HUES6 (cell line): ENCODE data around the gene BAZ2B.

Source experiments
- H3K27ac ChIP-seq: 2 replicates; pipeline ENCODE4 v1.7.0; 2013; ENCODE audit warnings: low read depth, mild to moderate bottlenecking, low read length, inconsistent platforms
- H3K27me3 ChIP-seq: 2 replicates; pipeline ENCODE4 v1.6.1; 2013; ENCODE audit warnings: low read length; ENCODE audit not compliant: control insufficient read depth, insufficient read depth
- H3K36me3 ChIP-seq: 2 replicates; pipeline ENCODE4 v1.6.1; 2013; ENCODE audit warnings: low read length; ENCODE audit not compliant: control insufficient read depth, insufficient read depth
- H3K4me1 ChIP-seq: 2 replicates; pipeline ENCODE4 v1.6.1; 2013; ENCODE audit warnings: low read length; ENCODE audit not compliant: control insufficient read depth, insufficient read depth
- H3K4me3 ChIP-seq: 2 replicates; pipeline ENCODE4 v1.5.1; 2013; ENCODE audit warnings: low read depth, low read length
- H3K9ac ChIP-seq: one replicate; pipeline ENCODE4 v1.6.1; 2013; ENCODE audit warnings: mild to moderate bottlenecking, low read length
- H3K9me3 ChIP-seq: 2 replicates; pipeline ENCODE4 v1.6.1; 2013; ENCODE audit warnings: low read depth, low read length; ENCODE audit not compliant: control insufficient read depth, insufficient read depth

The BAZ2B gene

DNA sequence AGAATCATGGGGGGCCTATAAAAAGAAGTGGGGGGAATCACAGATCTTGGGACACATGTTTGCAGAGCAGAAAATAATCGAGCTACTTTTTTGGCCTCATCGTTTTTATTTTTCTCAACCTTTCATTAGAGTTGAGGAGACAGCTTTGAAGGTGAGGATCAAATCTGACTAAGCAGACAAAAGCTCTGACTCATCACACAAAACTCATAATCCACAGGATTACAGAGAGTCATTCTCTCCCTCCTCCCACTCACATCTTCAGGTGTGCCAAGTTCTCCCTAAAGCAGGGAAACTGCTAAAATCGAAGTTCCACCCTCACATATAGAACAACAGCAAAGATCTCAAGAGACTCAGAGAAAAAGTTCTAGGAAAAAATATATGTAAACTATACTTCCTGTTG lies 15.6 kb downstream of the BAZ2B start:
- peaks cover 5% of the 10 kb centered on the region; the same call in 1 of the 2 replicates for H3K4me1 ChIP-seq
- H3K4me3 ChIP-seq, result no peak overlapping the region
- no peaks in the 10 kb centered on the region for H3K9me3 ChIP-seq
- no peaks in the 10 kb centered on the region for H3K27me3 ChIP-seq
- H3K9ac ChIP-seq, result no peak overlapping the region
- no peaks in the 10 kb centered on the region for H3K36me3 ChIP-seq
- no peak overlapping the region for H3K27ac ChIP-seq

DNA sequence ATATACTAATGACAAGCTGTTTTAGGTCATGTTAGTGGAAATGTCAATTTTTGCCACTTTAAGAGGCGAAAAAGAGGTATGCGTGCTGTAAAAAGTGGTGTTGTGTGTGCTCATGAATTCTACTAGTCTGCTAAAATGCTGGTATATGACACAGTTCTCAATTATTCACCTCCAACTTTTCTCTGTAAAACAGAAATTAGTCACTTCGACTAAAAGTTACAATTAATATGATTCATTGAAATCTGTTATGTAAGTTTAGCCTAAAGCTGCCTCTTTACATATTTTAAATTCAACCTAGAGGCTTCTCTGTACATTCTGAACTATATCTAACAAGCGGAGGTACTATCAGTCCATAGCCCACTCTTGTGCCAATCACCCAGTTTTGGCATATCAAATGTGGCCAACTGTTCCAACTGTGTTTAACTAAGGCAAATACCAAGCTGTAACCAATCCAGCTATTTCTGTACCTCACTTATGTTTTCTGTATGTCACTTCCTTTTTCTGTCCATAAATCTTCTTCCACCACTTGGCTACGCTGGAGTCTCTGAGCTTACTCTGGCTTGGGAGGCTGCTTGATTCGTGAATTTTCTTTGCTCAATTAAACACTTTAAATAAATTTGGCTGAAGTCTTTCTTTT lies 20.8 kb downstream of the BAZ2B start:
- H3K27me3 ChIP-seq, result no peaks in the 10 kb centered on the region
- no peaks in the 10 kb centered on the region for H3K4me1 ChIP-seq
- H3K9me3 ChIP-seq, result no peaks in the 10 kb centered on the region
- H3K4me3 ChIP-seq, result no peak overlapping the region
- no peaks in the 10 kb centered on the region for H3K36me3 ChIP-seq
- H3K9ac ChIP-seq, result no peak overlapping the region
- H3K27ac ChIP-seq, result no peak overlapping the region

DNA sequence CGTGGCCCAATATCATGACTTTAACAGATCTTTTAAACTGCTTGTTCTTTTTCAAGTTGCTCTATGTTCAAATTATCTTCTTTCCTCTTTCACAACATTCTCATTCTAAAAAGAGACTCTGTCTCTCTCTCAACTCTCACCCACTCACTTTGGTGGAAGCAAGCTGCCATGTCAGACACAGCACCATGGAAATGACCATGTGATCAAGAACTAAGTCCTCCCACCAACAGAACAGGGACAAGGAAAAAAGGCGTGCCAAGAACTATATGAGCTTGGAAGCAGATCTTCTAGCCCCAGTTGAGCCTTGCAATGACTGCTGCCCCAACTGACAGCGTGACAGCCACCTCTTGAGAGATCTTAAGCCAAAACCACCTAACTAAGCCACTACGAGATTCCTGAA lies 23.9 kb downstream of the BAZ2B start:
- Histone ChIP-seq H3K27ac (no peak overlapping the region), H3K36me3 (no peaks in the 10 kb centered on the region), H3K9me3 (no peaks in the 10 kb centered on the region), H3K9ac (no peak overlapping the region), H3K27me3 (no peaks in the 10 kb centered on the region), H3K4me3 (no peak overlapping the region), H3K4me1 (no peaks in the 10 kb centered on the region)

DNA sequence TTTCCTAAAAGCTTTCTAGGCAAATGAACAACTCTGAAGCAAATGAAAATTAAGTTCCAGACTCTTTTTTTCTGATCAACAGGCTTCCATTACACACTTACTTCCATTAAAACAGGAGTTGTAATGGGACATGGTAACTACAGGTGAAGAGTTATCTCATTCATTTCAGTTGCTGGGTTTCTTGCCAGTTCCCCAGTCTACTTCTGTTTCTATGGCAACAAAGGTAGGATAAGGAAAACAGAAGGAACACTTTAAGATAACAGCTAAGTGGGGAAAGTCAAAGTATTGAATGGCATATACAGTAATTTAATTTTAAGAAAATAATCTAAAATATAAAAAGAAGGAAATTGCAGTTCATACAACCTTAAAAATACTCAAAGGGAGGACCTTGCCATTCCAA lies 25.1 kb downstream of the BAZ2B start:
- H3K36me3 ChIP-seq, result no peaks in the 10 kb centered on the region
- H3K4me1 ChIP-seq, result no peaks in the 10 kb centered on the region
- no peak overlapping the region for H3K27ac ChIP-seq
- no peaks in the 10 kb centered on the region for H3K27me3 ChIP-seq
- H3K9ac ChIP-seq, result no peak overlapping the region
- H3K9me3 ChIP-seq, result no peaks in the 10 kb centered on the region
- H3K4me3 ChIP-seq, result no peak overlapping the region

DNA sequence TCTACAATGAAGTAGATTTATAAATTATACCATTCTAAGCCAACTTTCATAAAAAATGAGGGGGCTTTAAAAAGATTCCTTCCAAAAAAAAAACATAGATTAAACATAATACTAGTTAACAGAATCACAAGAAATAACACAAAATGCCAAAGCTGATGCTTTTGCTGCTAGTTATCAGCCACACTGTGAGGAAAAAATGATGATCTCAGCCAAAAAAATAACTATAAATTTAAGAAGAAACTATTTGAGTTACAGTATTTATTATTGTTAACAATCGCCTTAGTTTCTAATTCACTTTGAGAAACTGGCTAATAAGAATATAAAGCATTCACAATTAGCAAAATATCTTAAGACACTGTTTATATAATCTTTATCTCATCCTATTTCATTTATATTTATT lies 27.1 kb downstream of the BAZ2B start:
- no peaks in the 10 kb centered on the region for H3K27me3 ChIP-seq
- no peak overlapping the region for H3K4me3 ChIP-seq
- H3K9me3 ChIP-seq, result no peaks in the 10 kb centered on the region
- H3K27ac ChIP-seq, result no peak overlapping the region
- no peaks in the 10 kb centered on the region for H3K4me1 ChIP-seq
- H3K9ac ChIP-seq, result no peak overlapping the region
- H3K36me3 ChIP-seq, result no peaks in the 10 kb centered on the region

DNA sequence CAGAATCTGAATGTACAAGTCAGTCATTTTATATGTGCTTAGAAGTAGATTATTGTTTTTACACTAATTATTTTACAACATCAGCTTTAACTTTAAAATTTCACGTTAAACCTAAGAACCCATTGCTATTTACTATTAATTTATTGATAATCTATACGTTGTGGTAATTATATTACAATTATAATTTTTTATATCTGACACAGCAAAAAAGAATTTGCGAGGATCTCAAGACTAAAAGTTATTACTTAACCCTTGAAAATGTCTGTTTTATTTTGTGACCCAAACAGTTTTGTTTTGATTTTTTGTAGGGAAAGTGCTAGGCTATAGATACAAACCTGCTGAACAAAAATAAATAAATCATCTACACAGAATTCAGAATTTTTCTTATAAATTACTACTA lies 30.3 kb downstream of the BAZ2B start:
- H3K9me3 ChIP-seq, result no peaks in the 10 kb centered on the region
- H3K4me3 ChIP-seq, result no peak overlapping the region
- no peak overlapping the region for H3K9ac ChIP-seq
- no peaks in the 10 kb centered on the region for H3K36me3 ChIP-seq
- no peaks in the 10 kb centered on the region for H3K4me1 ChIP-seq
- no peak overlapping the region for H3K27ac ChIP-seq
- no peaks in the 10 kb centered on the region for H3K27me3 ChIP-seq

DNA sequence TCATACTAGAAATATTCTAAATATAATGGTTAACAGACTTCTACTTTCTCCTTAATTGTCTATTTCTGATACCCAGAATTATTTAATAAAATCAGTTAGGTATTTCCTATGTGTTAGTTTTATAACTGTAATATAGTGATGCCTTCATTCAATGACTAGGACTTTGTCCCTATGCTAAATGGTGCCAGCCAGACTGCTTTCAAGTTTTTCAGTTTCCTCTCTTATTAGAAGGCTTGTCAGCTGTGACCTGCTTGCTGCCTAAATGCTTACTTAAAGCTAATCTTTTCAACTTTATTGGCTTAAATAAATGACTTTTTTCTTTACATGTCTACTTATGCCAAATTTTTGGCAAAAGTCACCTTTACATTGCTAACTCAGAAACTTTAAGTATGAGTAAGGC lies 30.7 kb downstream of the BAZ2B start:
- H3K27me3 ChIP-seq, result no peaks in the 10 kb centered on the region
- H3K4me3 ChIP-seq, result no peak overlapping the region
- H3K36me3 ChIP-seq, result no peaks in the 10 kb centered on the region
- H3K9me3 ChIP-seq, result no peaks in the 10 kb centered on the region
- no peak overlapping the region for H3K9ac ChIP-seq
- no peak overlapping the region for H3K27ac ChIP-seq
- no peaks in the 10 kb centered on the region for H3K4me1 ChIP-seq

DNA sequence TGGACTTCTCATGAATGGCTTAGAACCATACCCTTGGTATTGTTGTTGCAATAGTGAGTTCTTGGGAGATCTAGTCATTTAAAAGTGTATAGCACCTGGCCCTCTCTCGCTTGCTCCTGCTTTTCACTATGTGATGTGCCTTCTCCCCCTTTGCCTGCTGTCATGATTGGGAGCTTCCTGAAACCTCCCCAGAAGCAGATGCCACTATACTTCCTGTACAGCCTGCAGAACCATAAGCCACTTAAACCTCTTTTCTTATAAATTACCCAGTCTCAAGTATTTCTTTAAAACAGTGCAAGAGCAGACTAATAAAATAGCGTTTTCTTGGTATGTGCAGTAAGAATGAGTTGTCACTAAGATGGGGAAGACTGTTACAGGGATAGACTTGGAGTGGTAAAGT lies 31.6 kb downstream of the BAZ2B start:
- H3K27ac ChIP-seq, result no peak overlapping the region
- H3K36me3 ChIP-seq, result no peaks in the 10 kb centered on the region
- H3K9me3 ChIP-seq, result no peaks in the 10 kb centered on the region
- no peak overlapping the region for H3K9ac ChIP-seq
- no peak overlapping the region for H3K4me3 ChIP-seq
- no peaks in the 10 kb centered on the region for H3K27me3 ChIP-seq
- H3K4me1 ChIP-seq, result no peaks in the 10 kb centered on the region

DNA sequence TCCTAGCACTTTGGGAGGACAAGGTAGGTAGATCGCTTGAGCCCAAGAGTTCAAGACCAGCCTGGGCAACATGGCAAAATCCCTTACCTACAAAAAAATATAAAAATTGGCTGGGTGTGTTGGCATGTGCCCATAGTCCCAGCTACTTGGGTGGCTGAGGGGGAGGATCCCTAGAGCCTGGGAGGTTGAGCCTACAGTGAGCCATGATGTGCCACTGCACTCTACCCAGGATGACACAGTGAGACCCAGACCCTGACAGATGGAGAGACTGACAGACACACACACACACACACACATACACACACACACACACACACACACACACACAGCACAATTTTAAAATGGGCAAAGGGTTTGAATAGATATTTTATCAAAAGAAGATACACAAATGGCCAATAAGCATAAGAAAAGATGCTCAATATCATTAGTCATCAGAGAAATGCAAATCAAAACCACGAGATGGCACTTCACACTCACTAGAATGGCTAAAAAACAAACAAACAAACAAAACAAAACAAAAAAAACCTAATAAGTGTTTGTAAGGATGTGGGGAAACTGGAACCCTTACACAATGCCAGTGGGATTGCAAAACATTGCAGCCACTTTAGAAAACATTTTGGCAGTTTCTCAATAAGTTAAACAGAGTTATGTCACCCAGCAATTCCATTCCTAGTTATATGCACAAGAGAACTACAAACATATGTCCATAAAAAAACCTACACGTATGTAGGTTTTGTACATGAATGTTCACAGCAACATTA lies 42.3 kb downstream of the BAZ2B start:
- Histone ChIP-seq H3K9me3 (peaks cover 21% of the 10 kb centered on the region), H3K4me1 (peaks cover 3% of the 10 kb centered on the region; the same call in 1 of the 2 replicates), H3K4me3 (no peak overlapping the region), H3K36me3 (no peaks in the 10 kb centered on the region), H3K27ac (no peak overlapping the region), H3K27me3 (no peaks in the 10 kb centered on the region), H3K9ac (no peak overlapping the region)

DNA sequence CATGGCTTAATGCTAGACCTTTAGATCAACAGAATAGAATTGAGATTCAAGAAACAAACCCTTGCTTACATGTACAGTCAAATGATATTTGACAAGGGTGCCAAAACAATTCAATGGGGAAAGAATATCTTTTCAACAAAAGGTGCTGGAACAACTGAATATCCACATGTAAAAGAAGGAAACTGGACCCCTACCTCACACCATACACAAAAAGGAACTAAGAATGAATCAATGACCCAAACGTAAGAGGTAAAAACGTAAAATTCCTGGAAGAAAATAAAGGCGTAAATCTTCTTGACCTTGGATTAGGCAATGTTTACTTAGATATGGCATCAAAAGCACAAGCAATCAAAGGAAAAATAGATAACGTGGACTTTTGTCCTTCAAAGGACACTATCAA lies 43.1 kb downstream of the BAZ2B start:
- peaks cover 21% of the 10 kb centered on the region for H3K9me3 ChIP-seq
- no peak overlapping the region for H3K4me3 ChIP-seq

DNA sequence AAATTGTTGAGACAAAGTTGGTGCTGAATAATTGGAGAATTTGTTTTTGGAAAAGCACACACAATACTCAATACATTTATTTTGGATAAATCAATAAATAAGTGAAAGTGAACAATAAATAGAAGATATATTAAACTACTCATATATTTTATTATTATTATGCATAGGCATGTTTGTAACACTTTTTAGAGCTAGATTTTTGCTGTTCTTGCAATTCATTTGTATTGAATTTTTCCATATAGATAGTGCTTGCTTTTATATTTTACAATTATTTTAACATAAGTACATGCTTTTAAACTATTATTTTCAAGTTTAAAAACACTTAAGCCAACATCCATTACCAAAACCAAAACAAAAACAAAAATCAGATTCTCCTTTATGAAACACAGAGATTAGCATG lies 43.9 kb downstream of the BAZ2B start:
- Histone ChIP-seq H3K4me3 (no peak overlapping the region), H3K36me3 (no peaks in the 10 kb centered on the region), H3K27ac (no peak overlapping the region), H3K9me3 (peaks cover 21% of the 10 kb centered on the region), H3K27me3 (no peaks in the 10 kb centered on the region), H3K4me1 (peaks cover 3% of the 10 kb centered on the region; the same call in 1 of the 2 replicates), H3K9ac (no peak overlapping the region)

More for the DNA sequence above, 43.1 kb downstream of the BAZ2B start:
- Histone ChIP-seq H3K4me1 (peaks cover 3% of the 10 kb centered on the region; the same call in 1 of the 2 replicates), H3K27me3 (no peaks in the 10 kb centered on the region), H3K27ac (no peak overlapping the region), H3K36me3 (no peaks in the 10 kb centered on the region), H3K9ac (no peak overlapping the region)
